GM12873 (cell line): ENCODE data around the gene HSPA12B.

Source experiments
- TF ChIP-seq, protein P1 (sequence below): IDR thresholded peaks from 2 replicates; pipeline ENCODE4 v1.5.1; 2012; ENCODE audit warnings: low read depth, mild to moderate bottlenecking, moderate library complexity, low read length, control low read depth; ENCODE audit not compliant: insufficient read depth; ENCODE audit errors: missing control alignments

Gene HSPA12B

DNA sequence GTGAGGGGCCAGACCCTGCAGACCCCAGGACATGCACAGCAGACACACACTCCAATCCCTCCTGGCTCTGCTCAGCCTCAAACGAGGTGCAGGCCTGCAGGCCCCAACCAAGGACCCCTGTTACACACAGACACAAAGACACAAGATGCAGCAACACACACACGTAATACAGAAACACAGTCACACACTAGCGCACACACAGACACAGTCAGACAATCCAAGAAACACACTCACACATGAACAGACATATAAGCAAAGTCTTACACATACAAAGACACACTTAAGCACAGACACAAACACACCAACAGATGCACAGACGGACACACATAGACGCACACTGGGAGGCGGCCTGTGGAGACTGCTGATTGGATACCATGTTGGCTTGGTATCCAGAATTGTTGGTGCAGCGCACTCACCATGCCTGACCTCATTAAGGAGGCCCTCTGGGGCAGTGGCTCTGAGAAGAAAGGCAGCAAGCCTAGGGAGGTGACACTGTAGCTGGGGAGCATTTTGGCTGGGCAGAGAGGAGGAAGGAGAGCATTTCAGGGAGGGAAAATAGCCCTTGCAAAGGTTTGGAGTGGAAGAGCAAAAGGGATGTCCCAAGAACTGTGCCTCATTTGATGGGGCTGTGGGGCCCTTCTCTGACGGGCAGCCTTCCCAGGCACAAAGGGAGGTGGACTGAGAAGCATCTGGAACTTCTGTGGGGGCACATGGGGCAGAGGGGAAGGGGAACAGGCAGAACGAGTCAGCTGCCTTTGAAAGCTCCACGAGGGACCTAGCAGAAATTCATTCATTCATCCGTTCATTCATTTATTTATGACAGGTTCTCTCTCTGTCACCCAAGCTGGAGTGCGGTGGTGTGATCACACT lies 1.4 kb upstream of the HSPA12B start:
- TF ChIP-seq, protein P1, sequence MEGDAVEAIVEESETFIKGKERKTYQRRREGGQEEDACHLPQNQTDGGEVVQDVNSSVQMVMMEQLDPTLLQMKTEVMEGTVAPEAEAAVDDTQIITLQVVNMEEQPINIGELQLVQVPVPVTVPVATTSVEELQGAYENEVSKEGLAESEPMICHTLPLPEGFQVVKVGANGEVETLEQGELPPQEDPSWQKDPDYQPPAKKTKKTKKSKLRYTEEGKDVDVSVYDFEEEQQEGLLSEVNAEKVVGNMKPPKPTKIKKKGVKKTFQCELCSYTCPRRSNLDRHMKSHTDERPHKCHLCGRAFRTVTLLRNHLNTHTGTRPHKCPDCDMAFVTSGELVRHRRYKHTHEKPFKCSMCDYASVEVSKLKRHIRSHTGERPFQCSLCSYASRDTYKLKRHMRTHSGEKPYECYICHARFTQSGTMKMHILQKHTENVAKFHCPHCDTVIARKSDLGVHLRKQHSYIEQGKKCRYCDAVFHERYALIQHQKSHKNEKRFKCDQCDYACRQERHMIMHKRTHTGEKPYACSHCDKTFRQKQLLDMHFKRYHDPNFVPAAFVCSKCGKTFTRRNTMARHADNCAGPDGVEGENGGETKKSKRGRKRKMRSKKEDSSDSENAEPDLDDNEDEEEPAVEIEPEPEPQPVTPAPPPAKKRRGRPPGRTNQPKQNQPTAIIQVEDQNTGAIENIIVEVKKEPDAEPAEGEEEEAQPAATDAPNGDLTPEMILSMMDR = no peak

DNA sequence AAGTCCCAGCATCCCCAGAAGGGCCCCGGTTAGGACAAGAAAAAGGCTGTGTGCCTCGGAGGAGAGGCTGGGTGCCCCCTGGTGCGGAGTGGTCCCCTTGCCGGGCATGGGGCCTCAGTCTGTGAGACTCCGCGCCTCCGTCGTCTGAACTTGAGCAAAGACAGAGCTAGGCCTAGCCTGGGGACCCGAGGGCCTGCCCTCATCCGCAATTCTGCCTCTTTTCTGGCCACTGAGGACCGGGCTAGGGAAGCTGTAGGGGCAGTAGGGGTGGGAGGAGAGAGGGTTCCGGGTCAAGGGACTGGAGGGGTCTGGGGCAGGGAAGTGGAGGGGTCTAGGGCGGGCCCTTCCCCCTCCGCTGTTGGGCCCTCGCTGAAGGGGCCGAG lies 550 bp upstream of the HSPA12B start:
- TF ChIP-seq, protein P1 = no peak

DNA sequence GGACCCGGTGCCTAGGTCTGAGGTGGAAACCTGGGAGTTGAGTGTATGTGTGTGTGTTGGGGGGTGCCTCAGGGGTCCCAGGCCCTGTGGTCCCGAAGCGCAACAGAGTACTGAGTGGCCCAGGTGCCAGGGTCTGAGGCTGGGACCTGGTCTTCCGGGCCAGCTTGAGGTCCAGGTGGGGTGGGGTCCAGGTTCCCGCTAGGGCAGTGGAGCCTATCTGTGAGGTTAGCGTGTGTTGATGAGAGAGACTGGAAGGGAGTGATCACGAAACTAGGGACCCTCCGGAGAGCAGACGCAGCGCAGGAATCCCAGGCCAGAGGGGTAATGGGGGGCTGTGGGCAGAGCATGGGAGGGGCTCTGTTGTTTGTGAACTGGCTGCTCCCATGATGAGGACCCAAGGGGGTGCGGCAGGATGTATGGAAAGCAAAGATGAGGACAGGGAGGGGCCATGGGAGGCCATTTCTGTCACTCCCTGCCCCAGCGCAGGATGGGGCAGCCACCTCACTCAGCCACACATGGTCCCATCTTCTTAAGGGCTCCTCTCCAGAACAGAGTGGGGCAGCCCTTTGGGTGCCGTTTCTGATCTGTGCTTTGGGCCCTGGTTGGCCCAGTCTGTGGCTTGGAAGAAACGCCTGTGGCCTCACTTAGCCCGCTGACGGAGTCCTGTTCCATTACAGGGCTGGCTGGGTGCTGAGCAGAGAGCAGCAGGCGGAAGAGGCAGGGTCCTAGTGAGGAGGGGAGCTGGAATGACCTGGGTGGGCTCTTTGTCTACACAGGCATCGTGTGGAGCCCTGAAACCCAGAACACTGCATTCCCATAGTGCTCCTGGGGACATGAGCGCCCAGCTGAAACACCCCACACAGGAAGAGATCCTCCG lies 872 bp downstream of the HSPA12B start:
- TF ChIP-seq, protein P1 = no peak

DNA sequence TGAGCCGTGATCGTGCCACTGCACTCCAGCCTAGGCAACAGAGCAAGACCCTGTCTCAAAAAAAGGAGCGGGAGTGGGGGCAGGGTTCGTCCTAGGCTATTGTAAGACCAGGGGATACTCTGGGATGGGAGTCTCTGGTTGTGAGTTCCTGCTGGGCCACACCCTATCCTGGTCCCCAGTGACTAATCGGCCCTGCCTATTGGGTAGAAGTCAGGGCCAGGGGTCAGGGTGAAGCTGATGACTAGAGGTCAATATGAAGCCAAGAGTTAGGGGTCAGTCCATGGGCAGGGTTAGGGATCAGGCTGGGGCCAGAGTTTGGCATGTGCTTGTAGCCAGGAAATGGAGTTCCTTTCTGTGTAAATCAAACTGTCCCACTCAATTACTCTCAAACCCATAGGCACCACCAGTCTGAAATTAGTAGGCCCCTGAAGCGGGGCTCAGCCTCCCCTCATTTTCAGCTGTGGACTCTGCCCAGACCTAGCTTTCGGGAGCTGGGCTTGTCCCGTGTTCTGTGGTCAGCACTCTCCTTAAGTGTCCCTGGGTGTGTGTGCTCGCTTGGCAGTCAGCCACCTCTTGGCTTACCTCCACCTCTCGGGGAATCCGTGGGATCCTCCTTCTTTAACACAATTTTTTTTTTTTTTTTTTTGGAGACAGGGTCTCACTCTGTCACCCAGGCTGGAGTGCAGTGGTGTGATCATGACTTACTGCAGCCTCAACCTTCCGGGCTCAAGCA lies 1.8 kb downstream of the HSPA12B start:
- TF ChIP-seq, protein P1 = no peak

GRCh38 chr20:3735768-3736167 lies 3.3 kb downstream of the HSPA12B start:
- TF ChIP-seq, protein P1 = no peak

GRCh38 chr20:3738111-3739053 lies 5.9 kb downstream of the HSPA12B start:
- TF ChIP-seq, protein P1 = no peak
